Neural cell (in vitro differentiated cells): ENCODE data around the gene CCDC148. TPM values are rescaled to one million over a fixed set of nuclear protein-coding genes. Genes with fewer than 3 reads are reported as not detected.

Experiments
- H2AFZ ChIP-seq: fragments of 200-600, 300-800 bp; sonication (generic), shearing (Covaris generic); 2 replicates; pipeline ENCODE4 v1.6.0; 2014; ENCODE audit warnings: low read depth, mild to moderate bottlenecking, antibody characterized with exemption, low read length, moderate library complexity
- H3F3A ChIP-seq: fragments of 200-600 bp; shearing (Covaris generic); 2 replicates; pipeline ENCODE4 v1.6.1; 2016; ENCODE audit warnings: mild to moderate bottlenecking, moderate library complexity, mixed read lengths, antibody characterized with exemption, low read length; ENCODE audit not compliant: insufficient read depth, poor library complexity, severe bottlenecking
- H3K27ac ChIP-seq: fragments of 200-600, 300-800 bp; sonication (generic), shearing (Covaris generic); 2 replicates; pipeline ENCODE4 v1.5.1; 2014; ENCODE audit warnings: mild to moderate bottlenecking, low read length, moderate library complexity
- H3K27me3 ChIP-seq: fragments of 300-800, 200-600 bp; sonication (generic), shearing (Covaris generic); 2 replicates; pipeline ENCODE4 v1.6.0; 2014; ENCODE audit warnings: mild to moderate bottlenecking, low read depth, low read length, moderate library complexity; ENCODE audit not compliant: insufficient read depth
- H3K36me3 ChIP-seq: fragments of 300-800, 200-600 bp; sonication (generic), shearing (Covaris generic); 2 replicates; pipeline ENCODE4 v1.5.1; 2014; ENCODE audit warnings: mild to moderate bottlenecking, antibody characterized with exemption, low read length, moderate library complexity; ENCODE audit not compliant: insufficient read depth
- H3K4me2 ChIP-seq: fragments of 300-800, 200-600 bp; sonication (generic), shearing (Covaris generic); 2 replicates; pipeline ENCODE4 v1.6.0; 2014; ENCODE audit warnings: mild to moderate bottlenecking, low read length
- H3K4me3 ChIP-seq: fragments of 300-800, 200-600 bp; sonication (generic), shearing (Covaris generic); 2 replicates; pipeline ENCODE4 v1.5.1; 2014; ENCODE audit warnings: mild to moderate bottlenecking, low read length, moderate library complexity
- H3K79me2 ChIP-seq: fragments of 200-600 bp; shearing (Covaris generic); replicated peaks from 2 replicates; pipeline ENCODE4 v1.6.0; 2014; ENCODE audit warnings: mild to moderate bottlenecking, low read length, moderate library complexity; ENCODE audit not compliant: insufficient read depth
- H3K9ac ChIP-seq: fragments of 300-800, 200-600 bp; sonication (generic), shearing (Covaris generic); 2 replicates; pipeline ENCODE4 v1.6.1; 2016; ENCODE audit warnings: mild to moderate bottlenecking, low read length, mixed read lengths
- H3K9me2 ChIP-seq: fragments of 200-600 bp; shearing (Covaris generic); 2 replicates; pipeline ENCODE4 v1.6.1; 2016; ENCODE audit warnings: mild to moderate bottlenecking, low read length, mixed read lengths; ENCODE audit not compliant: insufficient read depth
- H3K9me3 ChIP-seq: fragments of 200-600, 300-800 bp; sonication (generic), shearing (Covaris generic); 2 replicates; pipeline ENCODE4 v1.6.1; 2016; ENCODE audit warnings: mild to moderate bottlenecking, mixed run types, low read length, moderate library complexity, mixed read lengths
- H4K20me1 ChIP-seq: fragments of 200-600 bp; shearing (Covaris generic); 2 replicates; pipeline ENCODE4 v1.6.1; 2016; ENCODE audit warnings: mild to moderate bottlenecking, mixed run types; ENCODE audit not compliant: insufficient read depth
- CTCF ChIP-seq: fragments of 450-650 bp; IDR thresholded peaks from 2 replicates; pipeline ENCODE4 v1.5.1; 2014; ENCODE audit warnings: antibody characterized with exemption, mild to moderate bottlenecking, moderate library complexity; ENCODE audit not compliant: poor library complexity, severe bottlenecking
- EP300 ChIP-seq: fragments of 450-650 bp; conservative IDR thresholded peaks from 2 replicates; pipeline ENCODE4 v1.6.1; 2014; ENCODE audit warnings: antibody characterized with exemption, mild to moderate bottlenecking, moderate library complexity; ENCODE audit not compliant: poor library complexity, severe bottlenecking
- EZH2 ChIP-seq: fragments of 200-600, 300-800 bp; shearing (Covaris generic), sonication (generic); IDR thresholded peaks from 2 replicates; pipeline ENCODE4 v1.6.1; 2014; ENCODE audit warnings: antibody characterized with exemption, low read length, borderline replicate concordance, mild to moderate bottlenecking; ENCODE audit not compliant: insufficient read depth, poor library complexity, severe bottlenecking
- MXI1 ChIP-seq: fragments of 450-650 bp; conservative IDR thresholded peaks from 2 replicates; pipeline ENCODE4 v1.6.1; 2014; ENCODE audit warnings: antibody characterized with exemption, mild to moderate bottlenecking; ENCODE audit not compliant: poor library complexity, severe bottlenecking
- POLR2AphosphoS5 ChIP-seq: IDR thresholded peaks from 2 replicates; pipeline ENCODE4 v1.6.1; 2012
- RAD21 ChIP-seq: fragments of 450-650 bp; conservative IDR thresholded peaks from 2 replicates; pipeline ENCODE4 v1.6.1; 2014; ENCODE audit warnings: antibody characterized with exemption, mild to moderate bottlenecking, moderate library complexity
- REST ChIP-seq: IDR thresholded peaks from 2 replicates; pipeline ENCODE4 v1.6.1; 2012; ENCODE audit warnings: borderline replicate concordance
- SMC3 ChIP-seq: fragments of 450-650 bp; conservative IDR thresholded peaks from 2 replicates; pipeline ENCODE4 v1.6.1; 2014; ENCODE audit warnings: antibody characterized with exemption, mild to moderate bottlenecking, moderate library complexity; ENCODE audit not compliant: poor library complexity
- TAF1 ChIP-seq: IDR thresholded peaks from 2 replicates; pipeline ENCODE4 v1.6.1; 2012; ENCODE audit warnings: low read depth
- polyA plus RNA-seq: library from polyadenylated mRNA; depleted of rRNA; stranded (reverse); fragments of >200 nt; gene quantifications from 2 replicates; pipeline ENCODE4 v1.2.3, GENCODE V29; 2014

CCDC148 gene
- polyA plus RNA-seq, 1 donor from 2014 or later: 1.8 TPM

- Histone ChIP-seq H3F3A (no peaks in the 10 kb centered on the region), H3K27me3 (no peaks in the 10 kb centered on the region), H3K4me3 (no peak overlapping the region), H4K20me1 (no peaks in the 10 kb centered on the region), H3K4me2 (no peak overlapping the region), H3K9me3 (no peaks in the 10 kb centered on the region), H3K79me2 (peaks cover 39% of the 10 kb centered on the region), H3K9me2 (no peaks in the 10 kb centered on the region), H3K36me3 (no peaks in the 10 kb centered on the region), H3K27ac (no peak overlapping the region), H3K9ac (no peak overlapping the region), H2AFZ (no peak overlapping the region)
- TF ChIP-seq RAD21: peak; percentile 45
- peak; percentile 37 for TF ChIP-seq CTCF
- TF ChIP-seq MXI1: no peak
Observed at GRCh38 chr2:158460632-158461297, 4.2 kb upstream of the CCDC148 start.

GRCh38 chr2:158459161-158460003 lies 2.8 kb upstream of the CCDC148 start:
- H3K4me2 ChIP-seq: peak overlapping the region; percentile 56
- H3K4me3 ChIP-seq: peak overlapping the region; percentile 89
- no peaks in the 10 kb centered on the region for H3F3A ChIP-seq
- no peaks in the 10 kb centered on the region for H3K9me3 ChIP-seq
- no peak overlapping the region for H2AFZ ChIP-seq
- peaks cover 35% of the 10 kb centered on the region for H3K79me2 ChIP-seq
- TF ChIP-seq RAD21 (no peak), EZH2 (no peak), TAF1 (no peak), REST (no peak), EP300 (no peak), CTCF (no peak), POLR2AphosphoS5 (no peak), SMC3 (no peak), MXI1 (no peak)
- no peak overlapping the region for H3K27ac ChIP-seq
- H3K9me2 ChIP-seq: no peaks in the 10 kb centered on the region
- no peaks in the 10 kb centered on the region for H3K36me3 ChIP-seq
- H3K27me3 ChIP-seq: no peaks in the 10 kb centered on the region
- peak overlapping the region; percentile 70 for H3K9ac ChIP-seq
- no peaks in the 10 kb centered on the region for H4K20me1 ChIP-seq
